GM12878 (cell line): ENCODE measurements around the gene MRPL49. TPM values are rescaled to one million over a fixed set of nuclear protein-coding genes. Genes with fewer than 3 reads are reported as not detected.

Experiments
- ATAC-seq: fragments of 200-7000 bp; cut with Tn5 transposase; 3 replicates; pipeline ENCODE4 v1.9.1; 2020; ENCODE audit warnings: mild to moderate bottlenecking, moderate library complexity
- BruUV-seq: library from RNA; stranded (reverse); fragments of 400-500 nt; replicated peaks from 2 replicates; lab custom pipeline; 2021; lab: Mats Ljungman, UMichigan
- CTCF ChIA-PET: fragments of 300-600 bp; sonication (Branson Sonifier 250); formaldehyde crosslinking; extraction: SDS; loops from one replicate; lab custom pipeline; 2021; ENCODE audit warnings: inconsistent platforms; lab: Yijun Ruan, JAX
- POLR2A ChIA-PET: fragments of 350-600 bp; formaldehyde crosslinking; extraction: SDS; loops from one replicate; lab custom pipeline; 2021; ENCODE audit warnings: inconsistent platforms; lab: Charles Lee
- RAD21 ChIA-PET: fragments of 300-600 bp; sonication (Branson Sonifier 250); formaldehyde crosslinking; loops from one replicate; lab custom pipeline; 2023; ENCODE audit warnings: antibody characterized with exemption; ENCODE audit not compliant: unreplicated experiment; lab: Charles Lee
- SMC1A ChIA-PET: fragments of 300-600 bp; sonication (Branson Sonifier 250); formaldehyde crosslinking; loops from one replicate; lab custom pipeline; 2023; ENCODE audit not compliant: unreplicated experiment, uncharacterized antibody; lab: Charles Lee
- DNase-seq: peaks from one replicate; pipeline ENCODE4 v3.0.0-alpha.2; 2011; ENCODE audit warnings: low read depth, low spot score
- FAIRE-seq: peaks from 3 replicates; lab custom pipeline; 2011; peaks lifted over from hg19 to GRCh38; lab: Jason Lieb, UNC
- H2AFZ ChIP-seq: 2 replicates; pipeline ENCODE4 v1.6.0; 2011; ENCODE audit warnings: low read depth, low read length, control low read depth; ENCODE audit not compliant: control insufficient read depth
- H3K27ac ChIP-seq: 2 replicates; pipeline ENCODE4 v1.5.1; 2011; ENCODE audit warnings: control low read depth; ENCODE audit not compliant: control insufficient read depth, insufficient read depth
- H3K27me3 ChIP-seq, 2 experiments: replicated peaks in 1 of 2; 2 replicates each; pipeline versions ENCODE4 v1.6.0 to v1.6.1; 2011; ENCODE audit warnings: low read length in 1 of 2; ENCODE audit not compliant: control insufficient read depth in 2 of 2, insufficient read depth in 2 of 2
- H3K36me3 ChIP-seq, 2 experiments: 2 replicates each; pipeline ENCODE4 v1.5.1; 2011; ENCODE audit warnings: low read length in 1 of 2; ENCODE audit not compliant: control insufficient read depth in 2 of 2, insufficient read depth in 2 of 2
- H3K4me1 ChIP-seq: 2 replicates; pipeline ENCODE4 v1.6.1; 2011; ENCODE audit warnings: mild to moderate bottlenecking, low read length, moderate library complexity, mixed read lengths; ENCODE audit not compliant: control insufficient read depth, insufficient read depth
- H3K4me2 ChIP-seq: 2 replicates; pipeline ENCODE4 v1.6.0; 2011; ENCODE audit warnings: control low read depth; ENCODE audit not compliant: control insufficient read depth, insufficient read depth
- H3K4me3 ChIP-seq: fragments of 200-600 bp; sonication (generic); 2 replicates; pipeline ENCODE4 v1.5.1; 2016
- H3K79me2 ChIP-seq: 2 replicates; pipeline ENCODE4 v1.6.0; 2011; ENCODE audit warnings: low read length; ENCODE audit not compliant: control insufficient read depth, insufficient read depth
- H3K9ac ChIP-seq: 2 replicates; pipeline ENCODE4 v1.8.0; 2011; ENCODE audit warnings: low read length, control low read depth, mixed read lengths; ENCODE audit not compliant: control insufficient read depth, insufficient read depth
- H3K9me3 ChIP-seq: replicated peaks from 3 replicates; pipeline ENCODE4 v1.5.1; 2011; ENCODE audit warnings: mild to moderate bottlenecking, low read length; ENCODE audit not compliant: control insufficient read depth, insufficient read depth
- H4K20me1 ChIP-seq: 2 replicates; pipeline ENCODE4 v1.6.0; 2011; ENCODE audit not compliant: control insufficient read depth, insufficient read depth
- ASH2L ChIP-seq: fragments of 300-600, 200-600 bp; sonication (generic); IDR thresholded peaks from 2 replicates; pipeline ENCODE4 v1.6.1; 2017; ENCODE audit warnings: low read depth, mild to moderate bottlenecking, borderline replicate concordance
- BHLHE40 ChIP-seq, 2 experiments: fragments of 450-650 bp in 1 of 2; IDR thresholded peaks; 2 replicates each; pipeline ENCODE4 v1.6.1; 2011 to 2017; ENCODE audit warnings: low read depth in 2 of 2, borderline replicate concordance in 1 of 2, improper control_type of control experiment in 1 of 2, low read length in 1 of 2, mild to moderate bottlenecking in 1 of 2
- BMI1 ChIP-seq: fragments of 450-650 bp; IDR thresholded peaks from 2 replicates; pipeline ENCODE4 v1.6.1; 2016; ENCODE audit warnings: mild to moderate bottlenecking, moderate library complexity, borderline replicate concordance
- CBX5 ChIP-seq: sonication (generic); IDR thresholded peaks from 2 replicates; pipeline ENCODE4 v1.6.1; 2016; ENCODE audit warnings: low read depth, moderate library complexity, mild to moderate bottlenecking, inconsistent platforms
- ELK1 ChIP-seq: IDR thresholded peaks from 2 replicates; pipeline ENCODE4 v1.6.1; 2012; ENCODE audit warnings: low read depth, low read length, improper control_type of control experiment
- HDGF ChIP-seq: fragments of 450-650 bp; IDR thresholded peaks from 2 replicates; pipeline ENCODE4 v1.6.1; 2016; ENCODE audit warnings: antibody characterized with exemption
- KDM1A ChIP-seq: fragments of 200-600 bp; sonication (generic); IDR thresholded peaks from 2 replicates; pipeline ENCODE4 v1.6.1; 2016; ENCODE audit warnings: borderline replicate concordance
- LARP7 ChIP-seq: fragments of 450-650 bp; IDR thresholded peaks from 2 replicates; pipeline ENCODE4 v1.6.1; 2017; ENCODE audit warnings: mild to moderate bottlenecking
- NBN ChIP-seq: fragments of 450-650 bp; IDR thresholded peaks from 2 replicates; pipeline ENCODE4 v1.6.1; 2016
- PRDM15 ChIP-seq: fragments of 450-650 bp; formaldehyde crosslinking; IDR thresholded peaks from 2 replicates; pipeline ENCODE4 v1.4.0; 2020; ENCODE audit warnings: mild to moderate bottlenecking, moderate library complexity
- SMAD1 ChIP-seq: fragments of 450-650 bp; IDR thresholded peaks from 2 replicates; pipeline ENCODE4 v1.6.1; 2018; ENCODE audit warnings: mild to moderate bottlenecking, low read depth; ENCODE audit not compliant: partially characterized antibody
- SPI1 ChIP-seq: IDR thresholded peaks from 2 replicates; pipeline ENCODE4 v1.6.1; 2011; ENCODE audit warnings: low read depth, mild to moderate bottlenecking, low read length, moderate library complexity, borderline replicate concordance; ENCODE audit not compliant: insufficient read depth
- TARDBP ChIP-seq: IDR thresholded peaks from 2 replicates; pipeline ENCODE4 v1.6.1; 2016; ENCODE audit warnings: borderline replicate concordance
- USF2 ChIP-seq: IDR thresholded peaks from 2 replicates; pipeline ENCODE4 v1.6.1; 2011; ENCODE audit warnings: low read depth, low read length, improper control_type of control experiment, borderline replicate concordance
- WGBS: methylation state at CpG from one replicate; pipeline ENCODE4 v1.1.6; 2016; ENCODE audit warnings: low lambda C conversion rate; ENCODE audit not compliant: insufficient replicate concordance, insufficient coverage; ENCODE audit errors: missing lambda C conversion rate; 5-methylcytosine and 5-hydroxymethylcytosine counted together
- in situ Hi-C: fragments of 300-500 bp; cut with MboI; formaldehyde crosslinking; loops from 9 replicates; pipeline ENCODE4 v1.14.3; 2018; ENCODE audit warnings: mixed read lengths
- intact Hi-C: fragments of 100-400 bp; cut with micrococcal nuclease; formaldehyde crosslinking; loops from one replicate; pipeline ENCODE4 v1.14.2; 2022; ENCODE audit not compliant: unreplicated experiment
- polyA plus RNA-seq, 11 experiments: library from polyadenylated mRNA; depleted of rRNA in 4 of 11; unstranded in 6 of 11; stranded (reverse) in 5 of 11; fragments of >200 nt; fragmentation: Nextera tagmentation in 4 of 11; fragmentation: Illumina TruSeq in 1 of 11; extraction: Ambion mirVana in 4 of 11; extraction: Trizol in 1 of 11; gene quantifications; 1 replicate in 1 of 11; 2 replicates in 10 of 11; pipeline versions ENCODE4 v1.2.1 to v1.2.3, GENCODE V29; 2011 to 2016; ENCODE audit warnings: inconsistent platforms in 2 of 11, missing spikeins in 2 of 11, low read depth in 1 of 11
- total RNA-seq, 4 experiments: library from RNA; depleted of rRNA in 3 of 4; stranded (reverse); fragments of >200 nt in 3 of 4; fragmentation: Illumina TruSeq in 1 of 4; extraction: Trizol in 1 of 4; gene quantifications; 2 replicates each; pipeline versions ENCODE4 v1.2.1 to v1.2.3, GENCODE V29; 2013 to 2021

Gene MRPL49
- total and polyA plus RNA-seq, 10 of the 15 experiments (the other 5 are each of a cell fraction or from before 2014, with no cell fraction given) = 42.0 to 116 (median 71.7) TPM

GRCh38 chr11:65124480-65125196 lies 2.5 kb downstream of the MRPL49 start:
- CTCF ChIA-PET = interaction anchor here (0.6 to 1.9 kb wide), 6 partner anchors 12 to 192 kb away, joined by 3 to 11 read pairs (median 3); partner anchors contain the start of gene TM7SF2
- no peaks in the 10 kb centered on the region for H3K27me3 ChIP-seq
- RAD21 ChIA-PET = interaction anchor here (1.8 kb wide), 1 partner anchor 14 kb away, joined by 4 read pairs; no protein-coding TSS in a partner anchor
- peaks cover 38% of the 10 kb centered on the region for H3K79me2 ChIP-seq
- POLR2A ChIA-PET = interaction anchor here (2.9 kb wide), 1 partner anchor 10 kb away, joined by 13 read pairs; the partner anchor contains the start of gene SYVN1
- peaks cover 15% of the 10 kb centered on the region for H3K4me1 ChIP-seq
- FAIRE-seq (no peak), DNase-seq (no peak), ATAC-seq (no peak)
- H3K4me3 ChIP-seq = no peak overlapping the region
- intact Hi-C loops (no loop called here), in situ Hi-C loops (no loop called here)
- no peak overlapping the region for H3K9ac ChIP-seq
- H3K27ac ChIP-seq = no peak overlapping the region
- no peaks in the 10 kb centered on the region for H4K20me1 ChIP-seq
- BruUV-seq = TSS peak; percentile 45
- H3K9me3 ChIP-seq = no peaks in the 10 kb centered on the region
- H3K36me3 ChIP-seq = peaks cover 29 to 33% of the 10 kb centered on the region in 2 experiments
- WGBS = 90% methylated on average over 5 of the region's 5 CpGs
- SMC1A ChIA-PET = interaction anchor here (1.1 to 1.9 kb wide), 3 partner anchors 10 to 142 kb away, joined by 3 to 8 read pairs (median 5); partner anchors contain the start of gene SYVN1
- no peak overlapping the region for H3K4me2 ChIP-seq
- no peak overlapping the region for H2AFZ ChIP-seq
- TF ChIP-seq KDM1A = no peak
- no peak for TF ChIP-seq BHLHE40 (IDR thresholded peaks at IDR 0.05; ENCODE audit: borderline replicate concordance in 1 of 2, low read depth in 2 of 2, low read length in 1 of 2)
- TF ChIP-seq LARP7 = no peak
- no peak for TF ChIP-seq NBN
- TF ChIP-seq HDGF = no peak
- no peak for TF ChIP-seq CBX5
- TF ChIP-seq BMI1 = no peak
- TF ChIP-seq PRDM15 (CRISPR knock-in tag) = no peak
- TF ChIP-seq ASH2L = no peak
- no peak for TF ChIP-seq SMAD1
- no peak for TF ChIP-seq ELK1
- TF ChIP-seq SPI1 = no peak
- TF ChIP-seq USF2 = no peak
- no peak for TF ChIP-seq TARDBP
